ENCODE results near the gene NNAT.

NNAT gene

GRCh38 chr20:37556538-37556937 lies 35.5 kb downstream of the NNAT start:
- no peak for TF ChIP-seq CTCF (IDR thresholded peaks at IDR 0.05; ENCODE audit: control insufficient read depth, extremely low read depth, insufficient read depth)
- H3K4me3 ChIP-seq (ENCODE audit: low read depth, low read length) = no peak overlapping the region
- DNase-seq (ENCODE audit: low read depth) = no peak

- DNase-seq (ENCODE audit: low read depth) = no peak
- no peak for TF ChIP-seq CTCF (IDR thresholded peaks at IDR 0.05; ENCODE audit: control insufficient read depth, extremely low read depth, insufficient read depth)
- no peak overlapping the region for H3K4me3 ChIP-seq (ENCODE audit: low read depth, low read length)
Observed at GRCh38 chr20:37558306-37558705, 37.3 kb downstream of the NNAT start.

DNA sequence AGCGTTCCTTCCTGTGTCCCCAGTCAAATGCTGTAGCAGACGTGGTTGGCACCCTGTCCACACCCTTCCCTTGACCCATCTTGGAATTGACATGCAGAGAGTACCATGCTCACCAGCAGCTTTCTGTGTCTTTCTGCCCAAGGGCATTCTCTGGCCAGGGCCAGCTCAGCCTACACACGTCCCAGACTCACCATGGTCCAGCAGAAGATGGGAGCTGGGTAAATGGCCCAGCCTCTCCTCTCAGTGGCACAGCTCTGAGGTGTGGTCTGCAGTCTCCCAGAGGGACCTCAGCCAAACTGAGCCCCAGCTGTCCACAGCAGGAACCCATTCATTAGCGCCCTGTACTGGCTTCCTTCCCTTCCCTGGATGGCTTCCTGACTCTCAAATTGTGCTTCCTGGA lies 37.7 kb downstream of the NNAT start:
- no peak overlapping the region for H3K4me3 ChIP-seq (ENCODE audit: low read depth, low read length)
- no peak for TF ChIP-seq CTCF (IDR thresholded peaks at IDR 0.05; ENCODE audit: control insufficient read depth, extremely low read depth, insufficient read depth)
- no peak for DNase-seq (ENCODE audit: low read depth)

GRCh38 chr20:37559312-37560027 lies 38.4 kb downstream of the NNAT start:
- no peak for DNase-seq (ENCODE audit: low read depth)
- TF ChIP-seq CTCF (IDR thresholded peaks at IDR 0.05; ENCODE audit: control insufficient read depth, extremely low read depth, insufficient read depth) = no peak
- H3K4me3 ChIP-seq (ENCODE audit: low read depth, low read length) = no peak overlapping the region

GRCh38 chr20:37560629-37561028 lies 39.6 kb downstream of the NNAT start:
- no peak for DNase-seq (ENCODE audit: low read depth)
- TF ChIP-seq CTCF (IDR thresholded peaks at IDR 0.05; ENCODE audit: control insufficient read depth, extremely low read depth, insufficient read depth) = no peak
- H3K4me3 ChIP-seq (ENCODE audit: low read depth, low read length) = no peak overlapping the region

DNA sequence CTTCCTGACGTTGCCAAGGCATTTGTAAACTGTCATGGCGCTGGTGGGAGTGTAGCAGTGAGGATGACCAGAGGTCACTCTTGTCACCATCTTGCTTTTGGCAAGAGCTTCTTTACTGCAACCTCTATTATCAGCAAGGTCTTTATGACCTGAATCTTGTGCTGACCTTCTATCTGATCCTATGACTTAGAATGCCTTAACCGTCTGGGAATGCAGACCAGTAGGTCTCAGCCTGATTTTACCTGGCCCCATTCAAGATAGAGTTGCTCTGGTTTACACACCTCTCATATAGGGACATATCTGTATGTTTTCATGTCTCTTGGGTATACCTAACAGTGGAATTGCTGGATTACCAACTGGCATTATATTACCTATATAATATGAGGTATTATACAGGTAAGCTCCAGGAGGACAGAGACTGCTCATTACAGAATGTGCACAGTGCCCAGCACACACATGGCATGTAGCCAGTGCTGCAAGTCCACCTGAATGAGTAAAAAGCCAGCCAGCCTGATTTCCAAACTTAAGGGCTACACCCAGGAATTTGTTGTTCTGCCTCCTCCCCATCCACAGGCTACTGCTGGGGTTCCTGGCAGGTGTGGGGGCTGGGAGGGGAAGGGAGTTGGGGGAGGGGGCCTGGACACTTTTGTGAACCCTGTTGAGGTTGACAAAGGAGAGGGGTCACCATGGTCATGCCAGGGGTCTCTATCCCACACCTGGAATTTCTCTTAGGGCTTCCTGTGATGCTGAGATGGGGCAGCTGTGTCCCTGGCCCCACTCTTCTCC lies 41.8 kb downstream of the NNAT start:
- no peak for DNase-seq (ENCODE audit: low read depth)
- no peak for TF ChIP-seq CTCF (IDR thresholded peaks at IDR 0.05; ENCODE audit: control insufficient read depth, extremely low read depth, insufficient read depth)
- no peak overlapping the region for H3K4me3 ChIP-seq (ENCODE audit: low read depth, low read length)

Data from LNCaP clone FGC (cell line).